HG02870 (cell line): ENCODE data around the gene PPFIBP2.

Source experiments
- ATAC-seq: cut with Tn5 transposase; IDR thresholded peaks from one replicate; pipeline ENCODE4 v1.9.1; 2021; ENCODE audit warnings: mild to moderate bottlenecking, moderate library complexity; ENCODE audit not compliant: unreplicated experiment

The PPFIBP2 gene

DNA sequence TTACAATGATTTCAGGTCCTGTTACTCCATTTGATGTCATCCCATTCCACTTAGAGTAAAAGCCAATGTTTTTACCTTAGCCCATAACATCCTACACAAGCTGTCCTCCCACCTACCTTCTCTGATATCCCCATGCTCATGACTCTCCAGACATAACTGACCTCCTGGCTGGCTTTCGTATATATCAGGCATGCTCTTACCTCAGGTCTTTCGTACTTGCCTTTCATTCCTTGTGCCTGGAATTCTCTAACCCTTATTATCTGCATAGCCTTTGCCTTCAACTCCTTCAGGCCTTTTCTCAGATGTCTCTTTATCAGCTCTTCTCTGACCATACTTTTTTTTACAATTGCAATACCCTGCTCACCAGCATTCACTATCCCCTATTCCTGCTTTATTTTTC lies 169.8 kb downstream of the PPFIBP2 start:
- ATAC-seq = no peak

- ATAC-seq = no peak
Observed at GRCh38 chr11:7686761-7687160, 173.0 kb downstream of the PPFIBP2 start.

DNA sequence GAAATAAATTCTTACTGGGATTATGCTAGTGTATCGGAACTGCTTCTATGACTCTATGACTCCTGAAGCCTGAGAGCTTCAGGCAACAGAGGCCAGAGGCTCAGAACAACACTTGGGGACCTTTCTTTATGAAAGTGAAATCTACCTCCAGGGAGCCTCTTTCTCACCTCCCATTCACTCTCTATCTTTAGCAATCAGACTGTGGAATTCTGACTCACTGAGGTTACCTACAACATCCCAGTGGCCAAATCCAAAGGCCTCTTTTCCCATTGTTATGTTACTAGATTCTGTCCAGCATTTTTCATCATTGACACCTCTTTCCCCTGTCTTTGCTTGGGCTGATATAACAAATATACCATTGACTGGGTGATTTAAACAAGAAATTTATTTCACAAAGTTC lies 173.6 kb downstream of the PPFIBP2 start:
- no peak for ATAC-seq

DNA sequence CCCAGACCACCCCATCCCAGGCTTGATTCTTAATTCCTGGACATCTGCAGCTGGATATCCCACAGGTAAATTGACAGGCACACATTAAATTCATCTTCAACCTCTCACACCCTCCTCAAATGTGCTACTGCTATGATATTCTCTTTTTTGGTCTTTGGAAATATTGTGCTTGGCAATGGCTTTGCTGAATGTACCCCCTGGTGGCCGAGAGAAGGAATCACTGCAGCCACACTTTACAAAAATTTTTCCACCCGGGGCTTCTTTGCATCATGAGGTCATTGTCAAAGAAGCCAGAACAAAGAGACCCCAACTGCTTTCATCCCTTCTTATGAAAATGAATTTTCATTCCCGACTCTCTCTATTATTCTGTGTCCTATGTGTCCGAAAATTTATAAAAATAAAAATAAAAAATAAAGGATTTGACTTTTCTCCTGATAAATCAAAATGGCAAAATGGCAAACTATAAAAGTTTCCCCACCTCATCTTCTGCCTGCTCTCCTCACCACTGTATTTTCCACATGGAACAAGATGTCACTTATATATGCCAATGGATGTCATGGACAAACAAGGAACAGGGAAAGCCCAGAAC lies 174.5 kb downstream of the PPFIBP2 start:
- peak; percentile 65 for ATAC-seq

- no peak for ATAC-seq
Observed at GRCh38 chr11:7689239-7689638, 175.4 kb downstream of the PPFIBP2 start.

DNA sequence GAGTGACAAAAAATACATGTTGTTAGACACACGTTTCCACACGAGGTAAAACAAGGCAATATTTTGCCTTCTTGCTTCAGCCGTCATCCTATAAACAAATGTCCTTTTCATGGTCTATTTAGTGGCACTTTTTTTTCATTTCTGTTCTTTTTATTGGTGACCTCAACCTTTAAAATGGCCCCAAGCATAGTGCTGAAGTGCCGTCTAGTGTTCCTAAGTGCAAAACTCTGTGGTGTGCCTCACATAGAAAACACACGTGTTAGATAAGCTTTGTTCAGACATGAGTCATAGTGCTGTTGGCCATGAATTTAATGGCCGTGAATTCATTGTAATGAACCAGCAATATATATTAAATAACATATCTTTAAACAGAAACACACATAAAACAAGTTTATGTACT lies 176.8 kb downstream of the PPFIBP2 start:
- peak; percentile 68 for ATAC-seq

GRCh38 chr11:7691759-7692350 lies 178.1 kb downstream of the PPFIBP2 start:
- no peak for ATAC-seq

DNA sequence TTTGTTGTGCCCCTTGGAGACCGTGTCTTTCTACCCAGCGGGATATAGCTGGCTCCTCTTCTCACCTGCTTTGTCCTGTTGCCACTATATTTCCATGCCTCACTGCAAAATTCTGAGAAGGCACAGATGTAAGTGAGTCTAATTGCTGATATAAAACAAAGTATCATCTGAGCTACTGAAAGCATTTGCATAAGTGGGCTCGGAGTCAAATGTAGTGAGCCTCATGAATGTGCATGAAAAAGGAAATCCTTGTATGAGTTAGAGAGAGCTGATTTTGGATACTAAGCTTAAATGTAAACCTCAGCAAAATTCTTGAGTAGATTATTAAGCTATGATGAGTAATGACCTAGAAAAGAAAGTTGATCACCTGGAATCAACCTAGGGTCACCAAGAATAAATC lies 178.6 kb downstream of the PPFIBP2 start:
- no peak for ATAC-seq

GRCh38 chr11:7694235-7694634 lies 180.4 kb downstream of the PPFIBP2 start:
- no peak for ATAC-seq

DNA sequence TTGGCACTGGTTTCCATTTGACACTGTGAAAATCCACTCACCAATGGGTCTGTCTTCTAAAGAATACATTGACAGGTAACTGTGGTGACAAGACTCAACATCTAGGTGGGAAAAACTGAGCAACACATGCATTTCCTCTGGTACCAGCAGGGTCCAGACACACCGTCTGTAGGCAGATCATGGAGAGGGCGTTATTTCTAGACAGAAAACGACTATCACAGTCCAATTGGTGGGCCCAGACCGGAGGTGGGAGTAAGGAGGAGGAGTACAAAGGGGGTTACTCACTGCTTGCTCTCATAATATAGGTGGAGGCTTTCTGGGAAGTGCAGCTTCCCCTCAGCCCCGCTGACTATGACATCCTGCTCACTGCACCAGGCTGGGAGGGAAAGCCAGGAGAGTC lies 182.6 kb downstream of the PPFIBP2 start:
- no peak for ATAC-seq
